ENCODE results near the gene LILRA6. TPM values are rescaled to one million over a fixed set of nuclear protein-coding genes. Genes with fewer than 3 reads are reported as not detected.

LILRA6 gene
- total RNA-seq, 1 donor from 2014 or later, result not detected

Small RNA genes within 50 kb of the gene (microRNA-seq; reads per million reads assigned to microRNA genes)
- not detected for gene MIR4752

Other genes with a start within 250 kb of the LILRA6 start
- gene VSTM1, start 178.9 kb downstream of the LILRA6 start, total RNA-seq, result 0.68 TPM in 1 of 2 replicates, not detected in the other
- not detected in 2 replicates for gene TARM1, start 161.4 kb downstream of the LILRA6 start, total RNA-seq
- gene OSCAR, start 142.0 kb downstream of the LILRA6 start, total RNA-seq, result 0.20 and 0.22 TPM in 2 replicates
- 98.0 and 99.2 TPM in 2 replicates for gene NDUFA3, start 139.9 kb downstream of the LILRA6 start, total RNA-seq
- 21.6 and 25.2 TPM in 2 replicates for gene TFPT, start 127.1 kb downstream of the LILRA6 start, total RNA-seq
- gene PRPF31, start 127.0 kb downstream of the LILRA6 start, total RNA-seq, result 62.3 and 67.2 TPM in 2 replicates
- gene CNOT3, start 105.0 kb downstream of the LILRA6 start, total RNA-seq, result 39.2 and 47.1 TPM in 2 replicates
- gene LENG1, start 83.1 kb downstream of the LILRA6 start, total RNA-seq, result 4.1 and 4.8 TPM in 2 replicates
- gene TMC4, start 69.6 kb downstream of the LILRA6 start, total RNA-seq, result 0.94 and 1.9 TPM in 2 replicates
- gene MBOAT7, start 53.2 kb downstream of the LILRA6 start, total RNA-seq, result 145 and 162 TPM in 2 replicates
- gene TSEN34, start 51.5 kb downstream of the LILRA6 start, total RNA-seq, result 50.1 and 52.6 TPM in 2 replicates
- gene RPS9, start 41.9 kb downstream of the LILRA6 start, total RNA-seq, result 685 and 779 TPM in 2 replicates
- not detected in 2 replicates for gene LILRB3, start 19.8 kb downstream of the LILRA6 start, total RNA-seq
- gene LILRB5, start 14.5 kb upstream of the LILRA6 start, total RNA-seq, result not detected in 2 replicates
- not detected in 2 replicates for gene LILRB2, start 38.3 kb upstream of the LILRA6 start, total RNA-seq
- not detected in 2 replicates for gene LILRA5, start 70.4 kb upstream of the LILRA6 start, total RNA-seq
- not detected in 2 replicates for gene LILRA4, start 96.4 kb upstream of the LILRA6 start, total RNA-seq
- not detected in 2 replicates for gene LAIR1, start 122.1 kb upstream of the LILRA6 start, total RNA-seq
- gene TTYH1, start 172.7 kb upstream of the LILRA6 start, total RNA-seq, result 8.4 and 12.6 TPM in 2 replicates
- 193 and 201 TPM in 2 replicates for gene LENG8, start 206.4 kb upstream of the LILRA6 start, total RNA-seq
- 3.7 and 3.8 TPM in 2 replicates for gene LENG9, start 221.0 kb upstream of the LILRA6 start, total RNA-seq
- 57.9 and 64.2 TPM in 2 replicates for gene CDC42EP5, start 230.5 kb upstream of the LILRA6 start, total RNA-seq

Measured in astrocyte (in vitro differentiated cells and primary cell).